DMS53 (cell line): ENCODE results near the gene ATP6V1C2.
"Not testable (repeated sequence)": the region's sequence is repeated elsewhere in the genome, so short reads cannot be mapped to it uniquely, and the experiment has no call there.

Experiments
- DNase-seq: peaks from one replicate; lab custom pipeline; 2025; lab: John Stamatoyannopoulos, UW

Gene ATP6V1C2

DNA sequence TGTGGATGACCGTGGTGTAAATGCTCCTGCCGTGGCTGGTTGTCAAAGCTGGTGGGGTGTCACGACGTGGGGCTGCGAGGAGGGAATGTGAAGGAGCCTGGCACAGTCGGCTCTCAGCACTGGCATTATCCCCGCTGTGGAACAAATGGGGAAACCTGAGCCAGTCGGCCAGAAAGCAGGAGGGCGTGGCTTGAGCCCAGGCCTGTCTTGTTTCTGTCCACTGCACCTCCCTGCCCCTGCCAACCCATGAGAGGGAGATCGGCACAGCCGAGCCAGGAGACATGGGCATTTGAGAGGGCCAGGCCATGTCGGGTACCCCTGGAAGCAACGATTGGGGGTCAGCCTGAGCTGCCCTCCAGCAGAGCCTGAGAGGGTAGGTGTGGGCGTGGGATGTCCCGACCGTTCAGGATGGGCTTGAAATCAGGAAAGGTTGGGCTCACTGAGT is 46.7 kb downstream of the ATP6V1C2 start:
- DNase-seq, result no peak

DNA sequence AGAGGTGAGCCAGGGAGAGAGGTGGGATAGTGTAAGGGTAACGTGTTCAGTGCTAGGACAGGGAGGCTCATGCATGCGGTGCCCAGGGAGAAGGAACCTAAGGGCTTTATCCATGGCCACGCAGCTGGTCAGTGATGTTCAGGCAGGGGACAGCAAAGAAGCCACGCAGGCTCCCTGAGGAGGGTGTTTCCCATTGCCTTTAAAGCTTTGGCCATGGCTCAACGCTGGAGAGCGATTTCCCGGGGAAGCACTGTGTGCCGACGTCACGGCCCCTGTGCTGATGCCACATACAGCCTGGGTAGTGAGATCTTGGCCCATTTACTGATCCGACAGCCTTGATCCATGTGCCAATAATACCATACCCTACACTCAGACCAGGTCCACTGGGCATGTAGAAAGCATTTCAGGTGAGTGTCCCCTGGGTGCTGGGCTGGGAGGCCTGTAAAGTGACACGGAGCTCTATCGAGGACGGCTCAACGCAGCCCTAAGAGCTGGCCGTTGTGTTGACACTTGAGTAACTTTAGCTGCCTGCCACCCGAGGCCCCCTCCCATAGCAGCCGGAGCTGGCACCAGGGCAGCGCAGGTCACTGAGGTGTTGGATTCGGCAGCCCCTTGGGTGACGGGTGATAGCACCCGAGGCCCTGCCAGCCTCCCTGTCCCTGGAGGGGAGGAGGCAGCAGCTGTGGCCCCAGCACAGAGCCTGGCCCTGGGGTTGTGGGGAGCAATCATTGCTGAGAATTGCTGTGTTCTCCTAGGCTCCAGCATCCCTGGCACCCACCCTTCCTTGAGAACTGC is 49.7 kb downstream of the ATP6V1C2 start:
- DNase-seq, result no peak

DNA sequence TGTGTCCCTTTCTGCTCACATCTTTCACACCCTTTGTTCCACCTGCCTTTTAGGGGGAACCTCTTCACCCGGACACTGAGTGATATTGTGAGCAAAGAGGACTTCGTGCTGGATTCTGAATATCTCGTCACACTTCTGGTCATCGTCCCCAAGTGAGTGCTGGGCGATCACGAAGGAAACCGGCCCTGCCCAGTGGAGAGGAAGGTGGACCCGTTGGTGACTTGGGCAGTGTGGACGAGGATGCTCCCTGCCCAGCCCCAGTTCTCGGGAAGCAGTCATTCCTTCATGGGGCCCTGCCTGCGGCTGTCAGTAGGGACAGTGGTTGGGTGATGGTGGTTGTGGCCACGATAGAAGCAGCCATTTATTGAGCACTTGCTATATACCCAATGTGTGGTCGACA is 50.4 kb downstream of the ATP6V1C2 start:
- no peak for DNase-seq

DNA sequence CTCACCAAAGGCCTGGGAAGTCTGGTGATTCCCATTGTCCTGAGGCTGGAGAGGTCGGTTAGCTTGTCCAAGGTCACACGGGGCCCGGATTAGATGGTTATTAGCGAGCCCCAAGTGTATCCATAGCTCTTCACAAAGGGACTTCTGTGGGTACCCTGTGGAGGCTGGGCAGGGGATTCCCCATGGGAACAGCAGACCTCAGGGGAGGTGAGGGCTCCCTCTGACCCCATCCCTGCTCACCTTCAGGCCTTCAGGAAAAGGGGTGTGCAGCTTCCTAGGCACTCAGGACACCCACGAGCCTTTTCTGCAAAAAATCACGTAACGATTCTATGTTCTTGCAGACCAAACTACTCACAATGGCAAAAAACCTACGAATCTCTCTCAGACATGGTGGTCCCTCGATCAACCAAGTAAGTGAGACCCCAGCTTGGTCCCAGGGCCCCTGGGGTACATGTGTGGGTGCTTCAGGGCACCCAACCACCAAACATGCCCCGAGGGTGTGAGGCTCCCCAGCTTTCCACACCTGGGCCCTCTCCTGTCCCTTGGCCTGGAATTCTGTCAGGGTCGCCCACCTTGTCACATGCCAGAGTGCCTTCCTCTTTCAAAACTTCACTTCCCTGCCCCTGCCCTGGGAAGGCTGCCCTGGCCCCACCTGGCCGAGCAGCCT is 50.9 kb downstream of the ATP6V1C2 start:
- no peak for DNase-seq

DNA sequence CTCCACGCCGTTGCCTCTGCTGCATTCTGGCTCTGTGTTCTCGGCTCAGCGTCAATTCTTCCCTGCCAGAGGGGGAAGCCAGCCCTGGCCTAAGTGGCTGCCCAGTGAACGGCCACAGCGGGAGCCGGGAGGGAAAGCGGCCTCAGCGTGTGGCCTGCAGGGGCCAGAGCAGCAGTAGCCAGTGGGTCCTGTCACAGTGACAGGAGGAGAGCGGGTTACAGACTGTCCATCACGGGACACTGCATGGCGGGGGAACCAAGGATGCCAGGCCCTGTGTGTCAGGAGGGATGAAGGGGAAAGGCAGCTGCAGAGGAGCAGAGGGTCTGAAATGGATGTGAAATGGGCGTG is 51.4 kb downstream of the ATP6V1C2 start:
- no peak for DNase-seq

DNA sequence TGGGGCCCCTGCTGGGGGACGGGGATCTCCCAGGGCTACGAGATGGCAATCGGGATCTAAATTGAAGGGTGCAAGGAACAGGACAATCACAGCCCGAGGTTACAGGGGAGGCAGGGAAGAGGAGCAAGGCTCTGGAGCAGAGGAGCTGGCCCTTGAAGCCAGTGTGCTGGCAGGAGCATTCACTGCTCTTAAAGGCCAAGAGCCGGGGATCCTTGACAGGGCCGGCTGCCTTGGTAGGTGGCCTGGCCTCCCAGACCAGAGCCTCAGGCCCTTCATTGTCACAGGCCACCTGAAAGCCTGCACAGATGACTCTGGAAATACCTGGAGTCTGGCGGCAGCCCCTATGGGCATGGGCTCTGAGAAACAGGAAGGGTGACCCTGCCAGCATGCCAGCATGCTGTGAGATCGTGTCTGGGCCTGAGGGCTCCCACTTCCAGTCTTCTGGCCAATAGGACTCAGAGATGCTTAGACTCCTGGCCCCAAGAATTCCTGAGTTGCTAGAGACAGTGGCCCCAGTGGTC is 52.5 kb downstream of the ATP6V1C2 start:
- no peak for DNase-seq

DNA sequence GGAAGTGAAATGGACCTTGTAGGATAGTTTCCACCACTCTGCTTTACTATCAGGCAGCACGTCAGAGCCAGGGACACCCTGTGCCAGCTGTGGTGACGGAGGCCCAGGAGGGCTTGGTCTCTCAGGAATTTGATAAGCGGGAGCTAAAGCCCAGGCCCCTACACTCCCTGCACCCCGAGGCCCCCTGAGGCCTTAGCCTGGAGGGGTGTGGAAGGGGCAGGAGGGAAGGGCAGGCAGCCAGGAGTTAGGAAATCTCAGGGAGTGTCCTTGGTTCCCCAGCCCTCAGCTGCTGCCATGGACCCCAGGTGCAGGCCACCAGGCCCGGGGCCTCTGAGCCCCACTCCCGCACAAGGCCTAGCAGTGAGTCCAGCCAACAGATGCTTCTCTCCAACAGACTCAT is 53.0 kb downstream of the ATP6V1C2 start:
- no peak for DNase-seq

DNA sequence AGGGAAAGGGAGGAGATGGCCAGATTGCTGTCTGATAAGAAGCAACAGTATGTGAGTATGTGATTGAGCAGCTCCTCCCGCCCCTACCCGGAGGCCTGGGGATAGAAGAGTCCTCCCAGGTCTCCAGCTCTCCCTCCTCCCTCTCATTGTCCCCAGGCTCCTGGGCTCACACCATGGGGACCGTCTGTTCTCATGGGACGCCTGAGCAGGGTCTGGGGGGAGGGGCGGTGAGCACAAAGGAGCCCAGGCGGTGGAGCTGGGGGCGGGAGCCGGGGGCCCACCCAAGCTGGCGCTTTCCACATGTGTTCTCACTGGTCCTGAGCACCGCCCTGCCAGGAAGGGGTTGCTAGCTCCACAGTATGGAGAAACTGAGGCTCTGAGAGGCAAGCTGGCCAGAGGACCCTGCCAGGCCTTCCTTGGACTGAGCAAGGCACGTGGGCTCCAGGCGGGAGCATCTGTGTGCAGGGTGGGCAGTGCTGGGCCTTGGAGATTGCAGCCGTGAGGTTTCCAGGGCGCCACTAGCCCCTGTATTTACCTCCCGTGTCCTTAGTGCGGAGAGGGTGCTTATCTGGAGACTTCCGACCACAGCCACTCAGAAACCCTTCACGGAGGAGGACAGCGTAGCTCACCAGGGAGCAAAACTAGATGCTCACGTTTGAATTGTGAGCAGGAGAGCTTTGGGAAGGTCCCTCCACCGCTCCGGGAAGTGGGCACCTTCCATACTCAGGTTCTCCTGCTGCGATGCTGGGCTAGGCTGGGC is 53.8 kb downstream of the ATP6V1C2 start:
- no peak for DNase-seq

DNA sequence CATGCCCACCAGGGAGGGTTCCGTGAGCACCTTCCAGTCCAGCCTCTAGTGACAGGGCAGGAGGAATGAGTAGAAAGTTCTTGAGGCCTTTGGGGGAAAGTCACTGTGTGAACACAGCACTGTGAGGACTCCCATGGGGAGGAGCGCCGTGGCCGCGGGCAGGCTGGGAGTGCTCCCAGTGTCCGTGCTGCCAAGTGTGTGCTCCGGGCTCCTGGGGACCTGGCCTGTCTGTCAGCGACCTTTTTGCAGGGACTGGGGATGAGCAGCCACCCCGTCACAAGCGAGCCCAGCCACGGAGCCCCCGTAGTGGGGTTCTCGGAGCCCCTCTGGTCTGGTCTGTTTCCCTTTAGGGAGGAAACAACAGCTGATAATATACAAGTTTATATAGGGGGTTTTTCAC is 54.4 kb downstream of the ATP6V1C2 start:
- no peak for DNase-seq

DNA sequence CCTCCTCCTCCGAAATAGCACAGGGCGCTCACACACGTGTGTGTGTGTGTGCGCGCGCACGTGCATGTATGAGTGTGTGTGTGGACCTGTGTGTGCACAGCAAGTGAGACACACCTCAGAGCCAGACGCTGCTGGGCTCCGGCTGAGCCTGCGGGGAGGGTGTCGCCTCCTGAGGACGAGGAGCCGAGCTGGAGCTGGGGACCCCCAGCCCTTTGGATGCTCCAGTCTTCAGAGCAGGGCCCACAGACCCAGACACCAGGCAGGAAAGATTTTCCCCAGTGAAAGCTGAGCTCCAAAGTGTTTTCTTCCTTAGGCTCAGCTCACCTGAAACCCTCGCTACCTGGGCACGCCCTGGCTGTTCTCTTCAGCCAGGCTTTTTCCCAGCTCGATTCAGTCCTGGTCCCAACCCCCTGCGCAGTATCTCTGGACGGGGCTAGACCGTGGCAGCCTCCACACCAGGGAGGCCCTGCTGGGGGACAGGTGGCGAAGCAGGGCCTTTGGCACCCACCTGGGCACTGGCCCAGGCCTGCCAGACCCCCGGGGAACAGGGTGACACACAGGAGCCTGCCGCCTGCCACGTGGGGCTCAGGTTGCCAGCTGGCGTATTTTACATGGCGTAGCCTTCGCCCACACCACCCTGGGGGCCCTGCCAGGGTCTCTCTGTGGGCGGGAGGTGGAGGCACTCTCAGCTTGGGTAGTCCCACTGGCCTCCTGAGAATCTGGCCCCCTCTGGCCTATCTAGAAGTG is 55.0 kb downstream of the ATP6V1C2 start:
- DNase-seq, result no peak

DNA sequence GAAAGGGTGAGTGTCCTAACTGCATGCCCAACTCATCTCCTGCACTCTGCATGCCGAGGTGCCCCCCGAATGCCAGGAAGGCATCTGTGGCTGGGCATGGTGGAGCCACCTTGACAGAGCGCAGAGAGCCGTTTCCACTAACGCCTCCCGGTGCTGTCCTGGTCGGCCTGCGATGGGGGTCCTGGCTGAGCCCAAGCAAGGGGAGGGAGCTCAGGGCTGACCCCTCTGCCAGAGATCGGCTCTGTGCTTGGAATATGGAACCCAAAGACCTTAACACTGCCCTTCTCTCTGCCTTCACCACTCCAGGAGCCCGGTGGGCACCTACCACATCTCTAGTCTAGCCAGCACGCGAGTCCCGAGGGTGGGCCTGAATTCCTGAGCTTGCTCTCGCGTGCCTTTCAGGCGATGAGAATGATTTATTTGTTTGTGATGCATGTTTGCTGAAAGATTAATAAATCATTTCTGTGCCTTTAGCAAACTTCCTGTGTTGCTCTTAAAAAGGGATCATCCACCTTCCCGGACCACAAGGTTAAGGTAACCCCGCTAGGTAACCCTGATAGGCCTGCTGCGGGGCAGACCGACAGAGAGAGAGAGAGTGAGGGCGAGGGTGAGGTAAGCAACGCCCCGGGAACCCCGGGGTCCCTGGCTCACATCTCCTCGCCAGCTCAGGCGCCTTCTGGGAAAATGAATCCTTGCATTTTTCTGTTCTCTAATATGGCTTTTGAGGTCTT is 55.8 kb downstream of the ATP6V1C2 start:
- DNase-seq, result no peak

DNA sequence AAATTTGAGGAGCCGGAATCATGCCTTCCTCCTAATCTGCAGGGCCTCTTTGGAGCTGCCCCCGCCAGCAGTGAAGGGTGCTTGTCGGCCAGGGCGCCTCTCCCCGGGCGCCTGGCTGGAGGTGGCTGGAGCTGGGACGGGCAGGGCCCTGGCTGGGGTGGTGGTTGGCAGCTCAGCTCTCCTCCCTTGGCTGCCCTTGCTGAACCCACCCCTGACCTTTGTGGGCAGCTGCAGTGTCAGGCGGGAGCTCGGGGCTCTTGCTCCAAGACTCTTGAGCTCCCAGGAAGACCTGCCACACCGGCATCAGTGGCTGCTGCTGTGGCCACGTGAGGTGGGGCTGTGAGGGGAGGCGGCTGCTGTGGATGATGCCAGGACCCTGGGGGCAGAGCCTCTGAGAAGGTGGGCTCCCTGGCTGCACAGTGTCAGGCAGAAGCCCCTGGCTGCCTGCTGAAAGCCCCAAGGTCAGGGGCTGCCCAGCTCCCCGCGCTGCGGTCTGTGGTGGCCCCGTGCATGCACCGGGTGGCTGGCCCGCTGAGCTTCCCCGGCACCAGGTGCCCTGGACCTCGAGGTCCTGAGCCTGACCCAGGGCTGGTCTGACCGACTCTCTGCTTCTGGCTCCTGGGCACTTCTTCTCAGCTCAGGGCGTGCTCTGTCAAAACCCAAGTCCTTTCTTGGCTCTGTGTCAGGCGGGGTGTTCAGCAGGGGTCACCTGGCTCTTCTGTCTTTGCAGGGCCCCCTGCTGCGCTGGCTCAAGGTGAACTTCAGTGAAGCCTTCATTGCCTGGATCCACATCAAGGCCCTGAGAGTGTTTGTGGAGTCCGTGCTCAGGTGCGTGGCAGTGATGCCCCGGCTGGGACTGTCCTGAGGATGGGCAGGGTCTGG is 56.7 kb downstream of the ATP6V1C2 start:
- DNase-seq, result no peak

DNA sequence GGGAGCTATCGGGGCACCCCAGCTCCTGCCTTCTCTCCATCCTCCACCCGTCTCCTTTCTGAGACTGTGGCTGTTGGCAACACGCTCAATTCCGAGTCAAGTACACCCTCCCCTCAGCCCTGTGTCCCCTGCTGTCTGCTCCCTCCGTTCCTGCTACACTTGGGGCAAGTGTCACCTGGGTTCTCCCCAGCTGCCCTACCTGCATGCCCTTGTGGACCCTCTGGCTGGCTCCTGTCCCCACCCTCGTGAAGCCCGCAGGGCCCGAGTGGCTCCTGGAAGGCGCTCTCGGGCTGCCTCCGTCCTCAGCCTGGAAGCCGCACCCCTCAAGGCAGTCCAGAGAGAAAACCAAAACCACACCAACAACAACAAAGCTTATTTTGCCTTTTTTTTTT is 57.3 kb downstream of the ATP6V1C2 start:
- no peak for DNase-seq

DNA sequence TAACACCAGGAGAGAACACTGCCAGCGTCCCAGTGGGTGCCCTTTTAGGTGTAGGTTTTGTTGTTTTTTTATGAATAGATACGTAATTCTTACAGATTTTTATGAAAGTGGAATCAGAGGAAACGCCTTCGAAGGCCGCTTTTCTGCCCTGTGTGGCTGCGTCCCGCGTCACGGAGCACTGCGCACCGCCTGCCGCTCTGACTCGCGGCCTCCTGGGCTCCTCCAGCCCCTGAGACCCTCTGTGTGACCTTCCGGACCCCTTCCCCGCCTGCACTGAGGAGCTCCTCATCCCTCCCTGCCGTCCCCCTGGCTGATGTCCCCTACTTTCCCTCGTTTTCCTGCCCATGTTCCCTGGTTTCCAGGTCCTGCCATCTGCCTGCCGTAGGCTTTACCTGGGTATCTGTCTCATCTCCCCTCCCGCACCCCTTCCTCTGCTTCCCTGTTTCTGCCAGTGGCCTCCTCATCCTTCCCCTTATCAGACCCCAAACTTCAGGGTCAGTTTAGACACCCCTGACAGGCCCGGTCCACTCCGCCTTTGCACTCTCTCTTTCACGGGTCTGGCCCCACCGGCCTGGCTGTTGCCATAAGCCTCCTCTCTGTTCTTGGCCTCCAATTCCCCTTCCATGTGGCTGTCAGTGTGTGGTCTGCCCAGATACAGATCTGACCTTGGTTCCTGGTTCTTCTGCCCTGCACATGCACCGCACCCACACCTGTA is 58.5 kb downstream of the ATP6V1C2 start:
- no peak for DNase-seq

DNA sequence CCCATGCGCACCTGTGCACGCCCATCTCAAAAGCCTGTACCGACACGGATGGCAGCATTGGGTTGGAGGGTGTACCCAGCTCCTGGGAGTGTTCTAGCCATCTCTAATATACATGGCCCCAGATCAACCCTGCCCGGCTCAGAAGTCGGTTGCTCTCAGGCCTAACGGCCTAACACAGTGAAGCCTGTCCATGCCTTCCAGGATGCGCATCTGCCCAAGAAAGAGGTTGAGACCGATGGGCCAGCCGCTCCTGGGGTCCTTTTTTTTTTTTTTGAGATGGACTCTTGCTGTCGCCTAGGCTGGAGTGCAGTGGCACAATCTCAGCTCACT is 59.0 kb downstream of the ATP6V1C2 start:
- no peak for DNase-seq

DNA sequence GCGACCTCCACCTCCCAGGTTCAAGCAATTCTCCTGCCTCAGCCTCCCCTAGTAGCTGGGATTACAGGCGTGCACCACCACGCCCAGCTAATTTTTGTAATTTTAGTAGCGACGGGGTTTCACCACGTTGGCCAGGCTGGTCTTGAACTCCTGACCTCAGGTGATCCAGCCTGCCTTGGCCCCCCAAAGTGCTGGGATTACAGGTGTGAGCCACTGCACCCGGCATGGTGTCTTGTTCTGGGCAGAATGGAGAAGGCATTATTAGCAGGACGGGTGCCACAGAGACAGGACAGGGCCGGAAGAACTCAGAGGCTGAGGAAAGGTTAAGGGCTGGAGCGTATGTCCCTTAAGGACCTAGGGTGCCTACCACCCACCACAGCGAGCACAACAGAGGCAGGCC is 59.4 kb downstream of the ATP6V1C2 start:
- DNase-seq, result not testable (repeated sequence)

DNA sequence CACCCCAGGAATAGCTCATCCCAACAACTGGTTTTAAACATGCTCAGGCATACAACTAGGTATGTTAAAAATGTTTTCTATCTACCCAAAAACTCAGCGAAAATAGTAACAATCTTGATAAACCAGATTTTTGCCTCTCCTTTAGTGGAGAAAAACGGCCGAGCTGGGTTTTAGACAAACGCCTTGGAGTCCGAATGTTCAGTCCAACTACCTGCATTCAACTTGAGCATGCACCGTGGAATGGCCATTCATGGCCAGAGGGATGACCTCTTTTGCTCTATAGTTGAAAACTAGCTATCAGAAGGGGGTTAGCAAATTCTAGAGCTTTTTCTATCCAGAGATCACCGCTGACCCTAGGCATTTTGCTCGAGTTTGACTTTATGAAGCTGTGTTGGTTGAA is 60.3 kb downstream of the ATP6V1C2 start:
- no peak for DNase-seq

DNA sequence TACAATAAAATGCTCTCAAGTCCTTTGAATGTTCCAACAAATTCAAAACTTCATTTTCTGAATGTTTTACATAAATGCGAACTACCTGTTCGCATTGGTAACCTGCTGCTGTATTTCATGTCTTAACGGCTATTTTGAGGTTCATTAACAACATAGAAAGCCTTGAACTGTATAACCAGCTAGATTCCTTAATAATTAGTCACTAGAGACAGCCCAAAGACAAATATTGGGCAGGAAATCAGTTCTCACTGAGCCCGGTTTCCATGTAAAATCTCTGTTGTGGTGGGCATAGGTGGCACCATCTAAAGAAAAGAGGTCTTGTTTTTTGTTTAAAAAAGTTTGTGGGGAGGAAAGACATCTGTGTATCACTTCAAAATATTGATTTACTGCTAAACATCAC is 62.0 kb downstream of the ATP6V1C2 start:
- no peak for DNase-seq

DNA sequence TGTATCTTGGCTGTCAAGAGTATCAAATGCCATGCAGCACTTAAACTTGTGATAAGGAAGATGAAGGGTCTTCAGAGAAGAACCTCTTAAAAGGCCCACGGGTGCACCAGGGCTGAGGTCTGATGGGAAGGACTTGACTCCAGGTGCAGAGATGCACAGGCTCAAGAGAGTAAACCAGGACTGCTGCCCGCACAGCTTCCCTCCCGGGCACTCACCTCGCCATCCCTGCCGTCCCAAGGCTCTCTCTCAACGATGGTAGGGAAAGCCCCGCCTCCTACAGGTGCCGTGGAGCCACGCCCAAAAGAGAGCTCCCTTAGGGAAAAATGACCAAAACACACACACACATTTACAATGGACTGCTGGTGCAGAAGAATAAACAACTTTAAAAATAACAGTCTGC is 63.3 kb downstream of the ATP6V1C2 start:
- no peak for DNase-seq

DNA sequence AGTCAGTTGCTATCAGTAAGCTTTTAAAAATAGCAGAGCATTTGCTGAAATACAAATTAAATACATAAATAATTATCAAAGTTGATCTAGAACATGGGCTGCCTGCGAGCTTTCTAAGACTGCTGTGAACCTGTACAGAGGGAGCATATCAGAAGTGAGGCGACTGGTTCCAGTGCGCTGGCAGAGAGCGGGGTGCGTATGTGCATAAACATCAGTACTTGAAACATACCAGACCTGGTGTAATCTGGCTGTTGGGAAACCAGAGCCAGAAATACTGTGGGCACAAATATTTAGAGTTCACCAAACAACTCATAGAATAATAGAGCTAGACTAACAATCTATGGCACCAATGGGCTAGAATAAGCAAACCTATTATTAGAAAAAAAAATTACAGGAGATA is 63.8 kb downstream of the ATP6V1C2 start:
- no peak for DNase-seq
